Testis (tissue), 3 donors: ENCODE results near the gene TNNI2. TPM values are rescaled to one million over a fixed set of nuclear protein-coding genes. Genes with fewer than 3 reads are reported as not detected.

Experiments
- DNase-seq: peaks from one replicate; pipeline ENCODE4 v3.0.0-alpha.2; 2019
- H3K27ac ChIP-seq, 2 donors: fragments of 200-600 bp; sonication (generic); one replicate each; pipeline ENCODE4 v1.5.1; 2019
- H3K27me3 ChIP-seq: fragments of 200-600 bp; sonication (generic); one replicate; pipeline ENCODE4 v1.5.1; 2019
- H3K36me3 ChIP-seq: fragments of 200-600 bp; sonication (generic); one replicate; pipeline ENCODE4 v1.5.1; 2017; ENCODE audit warnings: low read depth; ENCODE audit errors: missing control alignments
- H3K4me1 ChIP-seq: fragments of 200-600 bp; sonication (generic); one replicate; pipeline ENCODE4 v1.5.1; 2019
- H3K4me3 ChIP-seq, 2 donors: fragments of 200-600 bp; sonication (generic); one replicate each; pipeline ENCODE4 v1.5.1; 2017 to 2019
- H3K9me3 ChIP-seq: fragments of 200-600 bp; sonication (generic); one replicate; pipeline ENCODE4 v1.5.1; 2017
- POLR2A ChIP-seq: fragments of 450-650 bp; IDR thresholded peaks from one replicate; pipeline ENCODE4 v1.6.1; 2017; ENCODE audit warnings: antibody characterized with exemption, mild to moderate bottlenecking, moderate library complexity
- whole genome bisulfite sequencing, 2 donors: methylation state at CpG; one replicate each; pipeline ENCODE4 v1.1.5; 2018; 5-methylcytosine and 5-hydroxymethylcytosine counted together
- intact Hi-C: fragments of 100-400 bp; cut with DNase I; formaldehyde crosslinking; loops from one replicate; pipeline ENCODE4 v1.15.1; 2023; ENCODE audit warnings: low total_unique reads
- polyA plus RNA-seq: library from polyadenylated mRNA; stranded (reverse); fragments of 350-450 nt; fragmentation: Illumina TruSeq; extraction: RNeasy Lipid Tissue Mini Kit (QIAGEN cat#74804); gene quantifications from one replicate; pipeline ENCODE4 v1.2.3, GENCODE V29; 2014; ENCODE audit warnings: low read depth, low replicate concordance; ENCODE audit not compliant: insufficient read depth
- total RNA-seq, 2 donors: library from RNA; depleted of rRNA; stranded (reverse); fragments of >200 nt; gene quantifications; one replicate each; pipeline ENCODE4 v1.2.3, GENCODE V29; 2016
- TF ChIP-seq, protein P1 (sequence below), 3 experiments: fragments of 450-650 bp in 2 of 3; fragments of 200-600 bp in 1 of 3; sonication (generic) in 1 of 3; IDR thresholded peaks; one replicate each; pipeline ENCODE4 v1.5.1; 2016 to 2019; ENCODE audit warnings: antibody characterized with exemption in 3 of 3, mild to moderate bottlenecking in 2 of 3, moderate library complexity in 1 of 3

TNNI2 gene
- total and polyA plus RNA-seq, 3 donors from 2014 or later = 8.6 TPM; not detected in 2

DNA sequence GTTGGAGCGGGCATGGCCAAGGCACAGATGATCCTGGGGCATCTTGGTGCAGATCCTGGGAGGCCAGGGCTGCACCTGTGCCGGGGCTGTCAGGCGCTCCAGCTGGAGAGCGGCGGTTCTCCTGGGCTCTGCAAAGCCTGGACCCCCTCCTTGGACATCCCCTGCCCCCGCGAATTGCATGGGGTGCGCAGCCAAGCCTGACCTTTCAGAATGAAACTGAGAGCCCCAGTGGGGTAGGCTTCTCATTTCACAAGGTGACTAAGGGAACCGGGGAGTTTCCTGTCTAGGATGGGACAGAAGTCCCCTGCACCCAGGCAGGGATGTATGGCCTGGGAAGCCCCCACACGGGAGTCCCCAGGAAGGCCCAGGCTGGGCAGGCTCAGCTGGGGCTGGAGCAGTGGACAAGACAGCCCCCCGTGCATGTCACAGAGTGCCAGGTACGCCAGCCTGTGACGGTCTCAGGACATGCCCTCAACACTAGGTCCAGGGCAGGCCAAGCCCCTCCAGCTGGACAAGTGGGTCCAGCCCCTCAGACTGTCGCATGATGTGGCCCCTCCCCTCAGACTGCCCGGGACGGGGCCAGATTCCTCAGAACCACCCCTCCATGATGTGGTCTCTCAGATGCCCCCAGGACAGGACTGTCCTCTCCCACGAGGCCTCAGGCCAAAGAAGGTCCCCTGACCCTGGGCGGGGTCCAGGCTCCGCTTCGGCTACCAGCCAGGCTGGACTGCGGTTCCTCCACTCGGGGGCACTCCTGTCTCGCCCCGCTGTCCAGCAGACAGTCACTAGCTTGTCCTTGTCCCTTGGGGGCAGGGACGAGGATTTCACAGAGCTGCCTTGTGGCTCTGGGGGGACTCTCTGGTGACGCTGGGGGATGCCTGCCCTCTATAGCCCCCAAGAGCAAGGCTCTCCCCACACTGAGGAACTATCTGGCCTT, 16.4 kb downstream of the TNNI2 start:
- Histone ChIP-seq H3K4me1 (no peaks in the 10 kb centered on the region), H3K36me3 (no peaks in the 10 kb centered on the region), H3K4me3 (no peak overlapping the region), H3K9me3 (no peaks in the 10 kb centered on the region), H3K27ac (no peak overlapping the region), H3K27me3 (no peaks in the 10 kb centered on the region)
- TF ChIP-seq POLR2A = no peak
- intact Hi-C loops = no loop called here
- 91% methylated on average over 17 to 24 of the region's 26 CpGs for WGBS, 2 donors
- DNase-seq = no peak

DNA sequence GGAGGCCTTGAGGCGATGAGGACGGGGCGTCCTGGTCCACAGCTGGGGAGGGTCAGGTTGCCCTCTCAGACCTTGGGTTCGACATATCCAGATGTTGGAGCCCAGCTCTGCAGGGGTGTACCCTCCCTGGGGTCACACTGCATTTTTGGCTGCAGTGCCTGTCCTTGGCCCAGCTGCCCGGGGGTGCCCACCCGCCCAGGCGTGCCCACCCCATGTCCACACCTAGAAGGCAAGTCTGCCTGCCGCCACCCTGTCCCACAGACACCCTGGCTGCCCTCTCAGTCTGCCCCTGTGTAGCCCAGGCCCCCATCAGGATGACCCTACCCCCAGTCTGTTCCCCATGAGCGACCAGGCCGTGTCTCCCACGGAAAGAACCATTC, 17.1 kb downstream of the TNNI2 start:
- H3K36me3 ChIP-seq = no peaks in the 10 kb centered on the region
- no peaks in the 10 kb centered on the region for H3K27me3 ChIP-seq
- H3K27ac ChIP-seq = no peak overlapping the region
- H3K4me1 ChIP-seq = no peaks in the 10 kb centered on the region
- H3K9me3 ChIP-seq = no peaks in the 10 kb centered on the region
- intact Hi-C loops = no loop called here
- TF ChIP-seq POLR2A = no peak
- TF ChIP-seq, protein P1, sequence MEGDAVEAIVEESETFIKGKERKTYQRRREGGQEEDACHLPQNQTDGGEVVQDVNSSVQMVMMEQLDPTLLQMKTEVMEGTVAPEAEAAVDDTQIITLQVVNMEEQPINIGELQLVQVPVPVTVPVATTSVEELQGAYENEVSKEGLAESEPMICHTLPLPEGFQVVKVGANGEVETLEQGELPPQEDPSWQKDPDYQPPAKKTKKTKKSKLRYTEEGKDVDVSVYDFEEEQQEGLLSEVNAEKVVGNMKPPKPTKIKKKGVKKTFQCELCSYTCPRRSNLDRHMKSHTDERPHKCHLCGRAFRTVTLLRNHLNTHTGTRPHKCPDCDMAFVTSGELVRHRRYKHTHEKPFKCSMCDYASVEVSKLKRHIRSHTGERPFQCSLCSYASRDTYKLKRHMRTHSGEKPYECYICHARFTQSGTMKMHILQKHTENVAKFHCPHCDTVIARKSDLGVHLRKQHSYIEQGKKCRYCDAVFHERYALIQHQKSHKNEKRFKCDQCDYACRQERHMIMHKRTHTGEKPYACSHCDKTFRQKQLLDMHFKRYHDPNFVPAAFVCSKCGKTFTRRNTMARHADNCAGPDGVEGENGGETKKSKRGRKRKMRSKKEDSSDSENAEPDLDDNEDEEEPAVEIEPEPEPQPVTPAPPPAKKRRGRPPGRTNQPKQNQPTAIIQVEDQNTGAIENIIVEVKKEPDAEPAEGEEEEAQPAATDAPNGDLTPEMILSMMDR (IDR thresholded peaks at IDR 0.05) = no peak
- no peak for DNase-seq
- no peak overlapping the region for H3K4me3 ChIP-seq
- 87 to 92% methylated on average over 3 to 11 of the region's 11 CpGs for WGBS, 2 donors

GRCh38 chr11:1856306-1857005, 17.7 kb downstream of the TNNI2 start:
- Histone ChIP-seq H3K4me1 (no peaks in the 10 kb centered on the region), H3K36me3 (no peaks in the 10 kb centered on the region), H3K4me3 (no peak overlapping the region), H3K27ac (no peak overlapping the region), H3K9me3 (no peaks in the 10 kb centered on the region), H3K27me3 (no peaks in the 10 kb centered on the region)
- TF ChIP-seq POLR2A = no peak
- TF ChIP-seq, protein P1 (IDR thresholded peaks at IDR 0.05) = no peak
- 92 to 94% methylated on average over 2 to 13 of the region's 13 CpGs for WGBS, 2 donors
- intact Hi-C loops = no loop called here
- no peak for DNase-seq

GRCh38 chr11:1857064-1857463, 18.3 kb downstream of the TNNI2 start:
- TF ChIP-seq, protein P1 (IDR thresholded peaks at IDR 0.05) = no peak
- TF ChIP-seq POLR2A = no peak
- no peak for DNase-seq
- no peaks in the 10 kb centered on the region for H3K27me3 ChIP-seq
- no peaks in the 10 kb centered on the region for H3K36me3 ChIP-seq
- H3K9me3 ChIP-seq = no peaks in the 10 kb centered on the region
- intact Hi-C loops = no loop called here
- no peak overlapping the region for H3K27ac ChIP-seq
- no peaks in the 10 kb centered on the region for H3K4me1 ChIP-seq
- no peak overlapping the region for H3K4me3 ChIP-seq
- 92 to 95% methylated on average over 11 of the region's 11 CpGs for WGBS, 2 donors

DNA sequence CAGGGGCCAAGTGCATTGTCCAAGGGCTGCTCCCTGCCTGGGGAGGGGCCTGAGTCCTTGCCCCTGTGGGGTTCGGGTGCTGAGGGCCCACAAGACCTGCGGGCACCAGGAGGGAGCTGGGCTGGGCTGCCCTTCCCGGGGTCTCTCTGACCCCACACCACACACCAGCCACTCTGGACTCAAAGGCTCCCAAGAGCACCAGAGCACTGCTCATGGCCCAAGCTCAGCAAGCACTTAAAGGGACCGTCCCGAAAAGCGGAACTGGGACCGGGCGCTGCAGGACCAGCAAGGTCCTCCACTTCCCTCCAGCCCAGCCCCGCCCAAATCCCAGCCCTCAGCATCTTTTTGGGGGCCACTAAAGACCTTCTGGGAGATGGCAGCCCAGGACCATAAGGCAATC, 19.4 kb downstream of the TNNI2 start:
- peaks cover 3% of the 10 kb centered on the region for H3K4me1 ChIP-seq
- DNase-seq = no peak
- no peaks in the 10 kb centered on the region for H3K27me3 ChIP-seq
- 80 to 88% methylated on average over 1 to 9 of the region's 9 CpGs for WGBS, 2 donors
- intact Hi-C loops = no loop called here
- TF ChIP-seq, protein P1 (IDR thresholded peaks at IDR 0.05) = no peak
- TF ChIP-seq POLR2A = no peak
- no peak overlapping the region for H3K27ac ChIP-seq
- H3K4me3 ChIP-seq = no peak overlapping the region
- no peaks in the 10 kb centered on the region for H3K36me3 ChIP-seq
- no peaks in the 10 kb centered on the region for H3K9me3 ChIP-seq
